Activated naive CD4-positive, alpha-beta T cell treated with anti-CD3 and anti-CD28 coated beads, Interleukin-2, amount 10 ng/mL, durations not matched to agents 7 days and 5 days (primary cell): Measurements from ENCODE around the gene IL17REL.

Experiments used
- CTCF ChIA-PET: fragments of 350-600 bp; sonication (Branson Sonifier 250); formaldehyde crosslinking; loops from one replicate; lab custom pipeline; 2021; ENCODE audit warnings: antibody characterized with exemption; lab: Charles Lee
- DNase-seq: peaks from one replicate; pipeline ENCODE4 v3.0.0-alpha.2; 2020
- H3K27ac Mint-ChIP-seq: one replicate; pipeline ENCODE4 v1.8.0; 2021; ENCODE audit warnings: mild to moderate bottlenecking, moderate library complexity, mixed read lengths
- H3K27me3 Mint-ChIP-seq: one replicate; pipeline ENCODE4 v1.8.0; 2021; ENCODE audit warnings: mild to moderate bottlenecking, mixed read lengths
- H3K36me3 Mint-ChIP-seq: one replicate; pipeline ENCODE4 v1.8.0; 2021; ENCODE audit warnings: mixed read lengths
- H3K4me1 Mint-ChIP-seq: one replicate; pipeline ENCODE4 v1.8.0; 2021; ENCODE audit warnings: mixed read lengths
- H3K4me3 Mint-ChIP-seq: one replicate; pipeline ENCODE4 v1.8.0; 2021; ENCODE audit warnings: mild to moderate bottlenecking, moderate library complexity, mixed read lengths
- H3K9me3 Mint-ChIP-seq: one replicate; pipeline ENCODE4 v1.8.0; 2021; ENCODE audit warnings: mixed read lengths

Gene IL17REL

DNA sequence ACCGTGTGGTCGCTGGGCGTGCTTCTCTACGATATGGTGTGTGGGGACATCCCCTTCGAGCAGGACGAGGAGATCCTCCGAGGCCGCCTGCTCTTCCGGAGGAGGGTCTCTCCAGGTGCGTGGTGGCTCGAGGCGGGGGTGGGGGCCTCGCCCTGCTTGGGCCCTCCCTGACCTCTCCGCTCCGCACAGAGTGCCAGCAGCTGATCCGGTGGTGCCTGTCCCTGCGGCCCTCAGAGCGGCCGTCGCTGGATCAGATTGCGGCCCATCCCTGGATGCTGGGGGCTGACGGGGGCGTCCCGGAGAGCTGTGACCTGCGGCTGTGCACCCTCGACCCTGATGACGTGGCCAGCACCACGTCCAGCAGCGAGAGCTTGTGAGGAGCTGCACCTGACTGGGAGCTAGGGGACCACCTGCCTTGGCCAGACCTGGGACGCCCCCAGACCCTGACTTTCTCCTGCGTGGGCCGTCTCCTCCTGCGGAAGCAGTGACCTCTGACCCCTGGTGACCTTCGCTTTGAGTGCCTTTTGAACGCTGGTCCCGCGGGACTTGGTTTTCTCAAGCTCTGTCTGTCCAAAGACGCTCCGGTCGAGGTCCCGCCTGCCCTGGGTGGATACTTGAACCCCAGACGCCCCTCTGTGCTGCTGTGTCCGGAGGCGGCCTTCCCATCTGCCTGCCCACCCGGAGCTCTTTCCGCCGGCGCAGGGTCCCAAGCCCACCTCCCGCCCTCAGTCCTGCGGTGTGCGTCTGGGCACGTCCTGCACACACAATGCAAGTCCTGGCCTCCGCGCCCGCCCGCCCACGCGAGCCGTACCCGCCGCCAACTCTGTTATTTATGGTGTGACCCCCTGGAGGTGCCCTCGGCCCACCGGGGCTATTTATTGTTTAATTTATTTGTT, 49.6 kb downstream of the IL17REL start:
- H3K27me3 Mint-ChIP-seq, result no peaks in the 10 kb centered on the region
- no peaks in the 10 kb centered on the region for H3K9me3 Mint-ChIP-seq
- H3K4me1 Mint-ChIP-seq, result peaks cover 41% of the 10 kb centered on the region
- H3K4me3 Mint-ChIP-seq, result peak overlapping the region; percentile 90
- peak overlapping the region; percentile 71 for H3K27ac Mint-ChIP-seq
- peak; percentile 20 for DNase-seq
- CTCF ChIA-PET, result interaction anchor here (0.9 to 1.6 kb wide), 3 partner anchors 8 to 189 kb away, joined by 3 to 6 read pairs (median 3); no protein-coding TSS in a partner anchor
- H3K36me3 Mint-ChIP-seq, result peaks cover 16% of the 10 kb centered on the region

DNA sequence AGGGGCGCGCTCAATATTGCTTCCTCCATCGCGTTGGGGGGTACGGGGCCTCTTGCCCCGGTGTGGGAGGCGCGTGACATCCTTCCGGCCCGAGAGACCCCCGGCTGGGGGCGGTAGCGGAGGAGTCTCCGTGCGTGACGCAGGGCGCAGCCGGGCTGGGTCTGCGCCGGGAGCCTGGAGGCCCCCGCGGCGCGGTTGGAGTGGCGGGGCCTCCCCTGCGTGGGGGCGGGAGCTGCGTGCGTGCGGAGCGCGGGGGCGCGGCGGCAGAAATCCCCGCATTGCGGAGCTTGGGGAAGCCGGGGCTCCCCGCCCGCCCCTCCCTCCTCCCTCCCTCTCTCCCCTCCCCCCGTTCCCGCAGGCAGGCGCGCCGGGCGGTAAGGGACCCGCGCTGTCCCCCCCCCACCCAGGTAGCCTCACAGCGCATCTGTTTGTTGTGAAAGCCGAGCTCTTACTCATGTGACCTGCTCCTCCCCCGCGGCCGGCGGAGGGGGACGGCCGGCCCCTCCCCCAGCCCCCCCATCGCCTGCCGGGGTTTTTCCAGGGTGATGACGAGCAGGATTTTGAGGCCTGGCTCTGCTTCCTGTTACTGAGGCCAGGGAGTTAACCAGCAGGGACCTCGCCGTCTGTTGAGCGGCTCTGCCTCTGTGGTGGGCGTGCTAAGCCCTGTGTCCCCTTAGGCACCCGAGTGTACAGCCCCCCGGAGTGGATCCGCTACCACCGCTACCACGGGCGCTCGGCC, 50.4 kb downstream of the IL17REL start:
- Mint-ChIP-seq H3K9me3 (no peaks in the 10 kb centered on the region), H3K4me3 (peak overlapping the region; percentile 90), H3K27ac (peak overlapping the region; percentile 89), H3K36me3 (peaks cover 16% of the 10 kb centered on the region), H3K4me1 (peaks cover 37% of the 10 kb centered on the region), H3K27me3 (no peaks in the 10 kb centered on the region)
- peak; percentile 75 for DNase-seq
- CTCF ChIA-PET, result interaction anchor here (0.9 kb wide), 1 partner anchor 9 kb away, joined by 3 read pairs; no protein-coding TSS in a partner anchor

DNA sequence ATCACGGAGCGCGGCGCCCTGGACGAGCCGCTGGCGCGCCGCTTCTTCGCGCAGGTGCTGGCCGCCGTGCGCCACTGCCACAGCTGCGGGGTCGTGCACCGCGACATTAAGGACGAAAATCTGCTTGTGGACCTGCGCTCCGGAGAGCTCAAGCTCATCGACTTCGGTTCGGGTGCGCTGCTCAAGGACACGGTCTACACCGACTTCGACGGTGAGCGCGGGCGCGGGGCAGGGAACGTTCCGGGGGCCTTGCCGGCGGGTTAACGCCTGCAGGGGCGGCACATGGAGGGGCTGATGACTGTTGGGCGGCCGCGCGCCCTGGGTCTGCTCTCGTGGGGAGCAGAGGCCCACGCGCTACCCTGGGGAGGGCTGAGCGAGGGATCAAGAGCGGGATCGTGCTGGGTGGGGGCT, 51.0 kb downstream of the IL17REL start:
- H3K4me1 Mint-ChIP-seq, result peaks cover 36% of the 10 kb centered on the region

DNA sequence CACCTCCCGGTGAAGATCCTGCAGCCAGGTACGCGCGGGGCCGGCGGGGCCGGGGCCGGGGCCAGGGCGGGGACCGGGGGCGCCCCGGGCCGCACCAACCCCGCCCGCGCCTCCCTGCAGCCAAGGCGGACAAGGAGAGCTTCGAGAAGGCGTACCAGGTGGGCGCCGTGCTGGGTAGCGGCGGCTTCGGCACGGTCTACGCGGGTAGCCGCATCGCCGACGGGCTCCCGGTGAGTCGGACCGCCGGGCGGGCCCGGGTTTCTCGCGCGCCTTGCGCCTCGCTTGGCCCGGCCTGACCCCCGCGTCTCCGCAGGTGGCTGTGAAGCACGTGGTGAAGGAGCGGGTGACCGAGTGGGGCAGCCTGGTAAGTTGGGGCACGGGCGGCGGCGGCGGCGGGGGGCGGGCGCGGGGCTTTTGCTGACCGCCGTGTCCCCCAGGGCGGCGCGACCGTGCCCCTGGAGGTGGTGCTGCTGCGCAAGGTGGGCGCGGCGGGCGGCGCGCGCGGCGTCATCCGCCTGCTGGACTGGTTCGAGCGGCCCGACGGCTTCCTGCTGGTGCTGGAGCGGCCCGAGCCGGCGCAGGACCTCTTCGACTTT, 51.5 kb downstream of the IL17REL start:
- DNase-seq, result peak; percentile 60
- Mint-ChIP-seq H3K9me3 (no peaks in the 10 kb centered on the region), H3K4me3 (peak overlapping the region; percentile 90), H3K4me1 (peaks cover 36% of the 10 kb centered on the region), H3K27me3 (no peaks in the 10 kb centered on the region), H3K27ac (peak overlapping the region; percentile 89), H3K36me3 (peaks cover 16% of the 10 kb centered on the region)
- CTCF ChIA-PET, result no interaction called here

More for the DNA sequence above, 51.0 kb downstream of the IL17REL start:
- Mint-ChIP-seq H3K27ac (peak overlapping the region; percentile 89), H3K27me3 (no peaks in the 10 kb centered on the region), H3K36me3 (peaks cover 16% of the 10 kb centered on the region), H3K4me3 (peak overlapping the region; percentile 90), H3K9me3 (no peaks in the 10 kb centered on the region)
- CTCF ChIA-PET, result no interaction called here
- DNase-seq, result no peak

DNA sequence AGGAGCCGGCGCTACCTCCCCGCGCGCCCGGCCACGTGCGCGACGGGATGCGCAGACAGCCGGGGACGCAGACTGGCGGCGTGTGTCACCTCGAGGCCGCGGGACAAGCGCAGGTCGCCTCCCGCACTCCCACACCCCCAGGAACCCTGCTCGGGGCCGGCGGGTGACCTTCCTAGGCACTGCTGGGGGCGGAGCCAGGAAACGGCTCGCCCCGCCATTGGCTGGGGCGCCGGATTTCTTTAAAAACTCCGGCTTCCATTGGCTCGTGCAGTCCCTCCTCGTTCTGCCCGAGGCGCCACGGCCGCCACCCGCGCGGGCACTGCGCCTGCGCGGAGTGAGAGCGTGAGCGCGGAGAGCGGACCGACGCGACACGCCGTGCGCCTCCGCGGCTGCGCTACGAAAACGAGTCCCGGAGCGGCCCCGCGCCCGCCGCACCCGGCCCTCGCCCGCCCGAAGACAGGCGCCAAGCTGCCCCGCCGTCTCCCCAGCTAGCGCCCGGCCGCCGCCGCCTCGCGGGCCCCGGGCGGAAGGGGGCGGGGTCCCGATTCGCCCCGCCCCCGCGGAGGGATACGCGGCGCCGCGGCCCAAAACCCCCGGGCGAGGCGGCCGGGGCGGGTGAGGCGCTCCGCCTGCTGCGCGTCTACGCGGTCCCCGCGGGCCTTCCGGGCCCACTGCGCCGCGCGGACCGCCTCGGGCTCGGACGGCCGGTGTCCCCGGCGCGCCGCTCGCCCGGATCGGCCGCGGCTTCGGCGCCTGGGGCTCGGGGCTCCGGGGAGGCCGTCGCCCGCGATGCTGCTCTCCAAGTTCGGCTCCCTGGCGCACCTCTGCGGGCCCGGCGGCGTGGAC, 52.2 kb downstream of the IL17REL start, which contains the start of gene PIM3:
Gene PIM3 (plus strand): TSS at position 614 of the 846 bp plus-strand sequence. CDS start 176 bp downstream, at position 790.
- Mint-ChIP-seq H3K4me3 (peak within 1 kb of the TSS; percentile 90), H3K27me3 (no peaks in the 10 kb centered on the region), H3K9me3 (no peaks in the 10 kb centered on the region), H3K4me1 (peaks cover 36% of the 10 kb centered on the region), H3K27ac (peak within 1 kb of the TSS; percentile 89), H3K36me3 (peaks cover 16% of the 10 kb centered on the region)
- DNase-seq, result peak; percentile 95
- CTCF ChIA-PET, result no interaction called here

DNA sequence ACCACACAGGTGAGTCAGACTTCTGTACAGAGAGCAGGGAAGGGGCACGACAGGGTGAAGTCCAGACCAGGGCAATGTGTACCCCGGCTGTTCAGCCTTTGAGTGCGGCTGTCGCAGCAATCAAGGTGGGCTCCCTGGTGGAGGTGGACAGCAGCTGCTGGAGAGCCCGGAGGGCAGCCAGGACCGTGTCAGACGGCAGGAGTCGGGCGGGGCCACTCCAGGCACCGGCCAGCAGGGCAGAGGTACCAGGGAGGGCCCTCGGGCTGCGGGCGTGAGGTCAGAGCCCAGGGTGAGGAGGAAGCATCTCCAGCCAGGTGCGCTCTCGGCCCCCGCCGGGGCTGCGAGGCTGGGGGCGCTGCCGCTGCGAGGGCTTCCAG, 52.8 kb downstream of the IL17REL start:
- peaks cover 35% of the 10 kb centered on the region for H3K4me1 Mint-ChIP-seq
- H3K9me3 Mint-ChIP-seq, result no peaks in the 10 kb centered on the region
- CTCF ChIA-PET, result no interaction called here
- peak; percentile 48 for DNase-seq
- peak overlapping the region; percentile 73 for H3K4me3 Mint-ChIP-seq
- H3K27me3 Mint-ChIP-seq, result no peaks in the 10 kb centered on the region
- H3K27ac Mint-ChIP-seq, result peak overlapping the region; percentile 76
- peaks cover 16% of the 10 kb centered on the region for H3K36me3 Mint-ChIP-seq

DNA sequence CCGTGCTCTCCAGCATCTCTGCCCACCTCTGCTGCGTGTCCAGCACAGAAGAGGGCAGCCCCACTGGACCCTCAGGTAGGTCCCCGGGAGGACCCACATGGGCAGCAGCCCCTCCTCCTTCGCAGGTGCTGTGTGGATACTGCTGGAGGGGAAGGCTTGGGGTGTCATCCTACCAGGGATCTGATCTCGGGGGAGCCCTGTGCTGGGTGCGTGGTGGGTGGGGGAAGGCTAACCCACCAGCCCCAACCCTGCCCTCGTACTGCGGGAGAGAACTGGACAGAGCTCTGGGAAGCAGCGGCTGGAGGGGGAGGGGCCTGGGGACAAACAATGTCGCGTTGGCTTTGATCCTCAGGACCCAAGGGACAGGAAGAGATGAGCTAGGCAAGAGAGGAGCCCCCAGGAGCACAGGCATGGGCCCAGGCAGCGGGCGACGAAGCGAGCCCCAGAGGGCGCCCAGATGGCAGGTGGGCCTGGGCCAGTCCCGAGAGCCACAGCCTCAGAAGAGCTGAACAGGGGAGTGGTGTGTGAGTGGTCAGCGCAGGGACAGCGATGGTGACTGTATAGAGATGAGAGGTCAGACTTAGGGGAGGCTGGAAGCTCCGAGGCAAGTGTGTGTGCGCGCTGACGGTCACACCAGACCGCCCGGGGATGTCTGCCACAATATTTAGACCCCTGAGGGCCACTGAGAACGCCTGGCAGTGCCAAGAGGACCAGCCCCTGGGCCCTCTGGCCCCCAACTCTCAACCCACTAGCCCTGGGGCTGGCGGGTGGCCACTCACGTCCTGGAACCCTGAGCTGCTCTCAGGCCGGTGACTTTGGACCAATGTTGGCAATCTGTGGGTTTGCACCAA, 53.4 kb downstream of the IL17REL start:
- H3K4me3 Mint-ChIP-seq, result peak overlapping the region; percentile 73
- no peaks in the 10 kb centered on the region for H3K27me3 Mint-ChIP-seq
- peak overlapping the region; percentile 76 for H3K27ac Mint-ChIP-seq
- peaks cover 15% of the 10 kb centered on the region for H3K36me3 Mint-ChIP-seq
- CTCF ChIA-PET, result no interaction called here
- no peak for DNase-seq
- no peaks in the 10 kb centered on the region for H3K9me3 Mint-ChIP-seq
- H3K4me1 Mint-ChIP-seq, result peaks cover 30% of the 10 kb centered on the region

DNA sequence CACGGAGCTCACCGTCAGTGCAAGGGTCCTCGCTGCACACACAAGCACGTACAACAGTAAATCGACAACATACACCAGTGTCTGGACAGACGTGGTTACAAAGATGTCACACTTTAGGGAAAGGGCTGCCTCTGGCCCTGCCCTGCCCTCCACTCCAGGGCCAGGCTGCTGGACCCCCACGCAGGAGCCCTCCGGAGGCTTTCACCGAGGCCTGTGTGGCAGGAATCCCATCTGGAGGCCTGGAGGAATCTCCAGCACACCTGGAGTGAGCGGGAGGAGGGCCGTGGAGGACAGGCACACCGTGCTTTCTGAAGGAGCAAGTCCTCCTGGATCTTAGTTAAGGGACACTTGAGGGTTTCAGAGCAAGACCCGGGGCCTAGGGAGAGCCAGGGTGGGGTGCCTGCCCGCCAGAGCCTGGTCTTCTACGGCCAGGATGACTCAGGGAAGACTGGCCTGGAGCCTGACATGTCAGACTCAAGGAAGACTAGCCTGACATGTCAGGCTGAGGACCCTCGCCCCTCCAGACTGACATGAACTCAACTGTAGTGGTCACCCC, 54.1 kb downstream of the IL17REL start:
- no peaks in the 10 kb centered on the region for H3K9me3 Mint-ChIP-seq
- no peak for DNase-seq

DNA sequence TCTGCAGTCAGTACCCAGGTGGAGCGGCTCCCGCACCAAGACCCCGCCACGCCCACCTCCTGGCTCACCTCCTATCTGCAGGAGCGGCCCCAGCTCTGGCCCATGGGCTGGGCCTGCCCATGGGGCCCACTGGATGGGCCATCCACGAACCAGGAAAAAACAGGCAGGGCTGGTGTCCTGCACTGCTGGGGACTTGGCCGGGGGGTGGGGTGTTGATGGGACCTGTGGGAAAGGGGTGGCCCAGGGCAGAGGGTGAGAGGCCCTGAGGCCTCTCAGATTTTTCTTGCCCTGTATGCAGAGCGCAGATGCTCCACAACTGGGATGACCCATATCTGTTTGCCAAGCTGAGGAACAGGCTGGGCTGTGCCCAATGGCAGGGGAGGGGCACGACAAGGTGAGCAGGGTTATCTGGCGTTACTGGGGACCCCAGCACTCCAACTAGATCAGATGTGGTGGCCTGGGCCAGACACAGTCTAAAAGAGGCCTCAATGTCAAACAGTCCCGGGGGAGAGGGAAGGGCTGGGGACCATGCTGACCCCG, 54.7 kb downstream of the IL17REL start:
- no peak for DNase-seq
- CTCF ChIA-PET, result no interaction called here
- Mint-ChIP-seq H3K27me3 (no peaks in the 10 kb centered on the region), H3K27ac (no peak overlapping the region), H3K36me3 (peaks cover 6% of the 10 kb centered on the region), H3K4me1 (peaks cover 17% of the 10 kb centered on the region), H3K9me3 (no peaks in the 10 kb centered on the region), H3K4me3 (no peak overlapping the region)

More for the DNA sequence above, 54.1 kb downstream of the IL17REL start:
- Mint-ChIP-seq H3K4me1 (peaks cover 23% of the 10 kb centered on the region), H3K36me3 (peaks cover 8% of the 10 kb centered on the region), H3K27me3 (no peaks in the 10 kb centered on the region), H3K27ac (peak overlapping the region; percentile 71), H3K4me3 (peak overlapping the region; percentile 73)
- CTCF ChIA-PET, result no interaction called here

DNA sequence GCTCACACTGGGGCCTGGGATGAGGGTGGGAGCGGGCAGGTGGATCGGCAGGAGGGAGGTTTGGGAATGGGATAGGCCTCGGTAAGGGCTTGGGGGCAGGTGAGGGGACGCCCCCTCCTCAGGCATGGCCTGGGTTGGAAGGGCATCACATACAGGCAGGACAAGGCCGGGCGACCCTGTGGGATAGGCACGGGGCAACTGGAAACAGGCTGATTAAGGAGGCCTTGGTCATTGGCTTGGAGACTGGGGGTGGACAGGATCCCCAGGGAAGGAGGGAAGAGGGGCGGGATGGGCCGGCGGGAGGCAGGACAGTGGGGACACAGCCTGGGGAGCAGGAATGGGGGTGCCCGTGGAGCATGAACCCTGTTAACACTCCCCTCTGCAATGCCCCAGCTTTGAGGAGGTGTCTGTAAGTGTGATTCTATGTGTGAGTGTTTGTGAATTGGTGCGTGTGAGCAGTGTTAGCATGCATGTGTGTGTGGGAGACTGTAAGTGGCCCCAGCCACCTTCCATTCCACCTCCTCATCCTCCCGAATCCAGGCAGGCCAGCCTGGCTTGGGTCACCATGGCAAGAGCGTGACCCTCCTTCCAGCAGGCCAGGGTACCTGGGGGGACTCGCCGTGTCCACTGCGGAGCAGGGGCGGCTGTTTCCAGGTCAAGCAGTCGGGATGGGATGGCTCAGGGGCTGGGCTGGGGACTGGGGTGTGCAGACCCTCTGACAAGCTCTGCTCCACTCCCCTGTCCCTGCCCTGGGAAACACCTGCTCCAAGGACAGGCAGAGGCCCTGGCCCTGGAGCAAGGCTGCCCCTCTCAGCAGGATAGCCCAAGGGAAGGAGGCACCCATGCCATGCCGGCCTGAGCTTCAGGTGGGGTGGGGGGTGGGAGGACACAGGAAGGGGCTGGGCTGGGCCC, 55.4 kb downstream of the IL17REL start:
- Mint-ChIP-seq H3K27ac (peak overlapping the region; percentile 5), H3K4me3 (no peak overlapping the region), H3K9me3 (no peaks in the 10 kb centered on the region), H3K36me3 (peaks cover 6% of the 10 kb centered on the region), H3K4me1 (peaks cover 14% of the 10 kb centered on the region), H3K27me3 (no peaks in the 10 kb centered on the region)
- CTCF ChIA-PET, result no interaction called here
- DNase-seq, result no peak

DNA sequence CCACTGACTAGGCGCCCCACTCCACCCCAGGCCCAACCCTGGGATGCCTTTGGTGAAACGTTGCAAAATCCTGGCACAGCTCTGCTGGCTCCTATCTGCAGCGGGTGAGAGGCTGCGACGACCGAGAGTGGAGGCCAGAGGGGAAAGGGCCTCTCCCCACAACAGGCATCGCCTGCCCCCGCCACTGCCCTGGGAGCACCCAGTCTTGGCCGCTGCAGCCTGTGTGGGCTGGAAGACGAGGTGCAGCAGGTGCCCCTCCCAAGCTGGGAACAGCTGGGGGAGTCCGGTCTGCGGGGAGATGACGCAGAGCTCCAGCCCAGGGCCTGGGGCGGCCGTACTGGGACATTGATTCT, 56.2 kb downstream of the IL17REL start:
- H3K4me1 Mint-ChIP-seq, result peaks cover 11% of the 10 kb centered on the region
- no peak for DNase-seq
- H3K9me3 Mint-ChIP-seq, result no peaks in the 10 kb centered on the region
- peaks cover under 1% of the 10 kb centered on the region for H3K36me3 Mint-ChIP-seq
- no peaks in the 10 kb centered on the region for H3K27me3 Mint-ChIP-seq
- CTCF ChIA-PET, result no interaction called here
- H3K27ac Mint-ChIP-seq, result no peak overlapping the region
- H3K4me3 Mint-ChIP-seq, result no peak overlapping the region
